ENCODE results near the gene IFNG.

DNA sequence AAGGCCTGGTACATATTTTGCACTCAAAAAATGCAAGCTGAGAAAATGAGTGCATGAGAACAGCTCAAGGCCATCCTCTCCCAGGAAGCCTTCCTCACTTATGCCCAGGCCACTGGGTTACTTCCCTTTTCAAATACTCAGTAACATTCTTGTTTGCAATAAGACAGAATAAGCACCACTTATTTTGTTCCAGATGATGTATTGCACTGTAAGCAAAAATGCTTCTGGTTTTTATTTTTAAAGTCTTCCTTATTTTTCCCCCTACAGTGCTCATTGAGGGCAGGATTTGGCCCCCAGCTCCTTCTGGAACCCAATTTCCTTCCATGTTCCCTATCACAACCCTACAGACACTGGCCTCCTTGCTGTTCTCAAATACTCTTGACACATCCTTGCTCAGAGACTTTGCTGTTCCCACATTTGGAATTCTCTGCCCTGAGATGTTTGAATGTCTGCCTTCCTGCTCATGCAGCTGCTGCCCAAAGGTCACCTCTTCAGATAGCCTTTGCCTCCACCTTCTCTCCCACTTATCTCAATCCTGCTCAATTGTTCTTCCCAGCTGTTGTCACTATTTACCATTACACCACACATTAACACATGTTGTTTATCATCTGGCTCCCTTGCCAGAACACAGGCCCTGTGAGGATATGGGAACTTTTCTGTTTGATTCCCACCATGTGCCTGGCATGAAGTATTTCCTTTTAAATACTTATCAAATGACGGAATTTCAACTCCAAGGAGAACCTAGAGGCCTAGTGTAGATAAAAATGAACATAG is 49.9 kb downstream of the IFNG start:
- TF ChIP-seq CTCF (IDR thresholded peaks at IDR 0.05; ENCODE audit: low read length) (no peak), EZH2 (IDR thresholded peaks at IDR 0.05; ENCODE audit: borderline replicate concordance, low read length) (no peak)
